HK-2 (cell line): Measurements from ENCODE around the gene PPP1R14B.

Experiments
- DNase-seq: peaks from one replicate; pipeline ENCODE4 v3.0.0-alpha.2; 2018; ENCODE audit not compliant: unreplicated experiment

Gene PPP1R14B

GRCh38 chr11:64230985-64231365 is 15.8 kb downstream of the PPP1R14B start:
- DNase-seq, result no peak

- DNase-seq, result peak; percentile 85
Measured at GRCh38 chr11:64230171-64230984, 16.4 kb downstream of the PPP1R14B start, which contains the start of gene DNAJC4. Gene DNAJC4, plus strand, starts transcription at chr11:64230548. Its CDS starts 307 bp downstream, at chr11:64230855.

- no peak for DNase-seq
Measured at GRCh38 chr11:64229744-64230170, 17.0 kb downstream of the PPP1R14B start.

GRCh38 chr11:64229090-64229743 is 17.5 kb downstream of the PPP1R14B start:
- no peak for DNase-seq

GRCh38 chr11:64227405-64227956 is 19.3 kb downstream of the PPP1R14B start:
- DNase-seq, result no peak

- no peak for DNase-seq
Measured at GRCh38 chr11:64226507-64227051, 20.2 kb downstream of the PPP1R14B start.

GRCh38 chr11:64225608-64226506 is 20.9 kb downstream of the PPP1R14B start, which contains the start of the genes NUDT22 and TRPT1:
Gene NUDT22, plus strand, starts transcription at chr11:64226274. Its CDS starts 379 bp downstream, at chr11:64226653.
Gene TRPT1, minus strand, starts transcription at chr11:64226186. Its CDS starts 326 bp downstream, at chr11:64225860.
- peak; percentile 84 for DNase-seq

GRCh38 chr11:64224891-64225607 is 21.7 kb downstream of the PPP1R14B start:
- DNase-seq, result no peak

GRCh38 chr11:64224151-64224890 is 22.4 kb downstream of the PPP1R14B start:
- no peak for DNase-seq

GRCh38 chr11:64223001-64223651 is 23.6 kb downstream of the PPP1R14B start:
- DNase-seq, result no peak

- no peak for DNase-seq
Measured at GRCh38 chr11:64222651-64223000, 24.1 kb downstream of the PPP1R14B start.

GRCh38 chr11:64220798-64221197 is 25.9 kb downstream of the PPP1R14B start:
- DNase-seq, result no peak

- DNase-seq, result no peak
Measured at GRCh38 chr11:64220271-64220670, 26.5 kb downstream of the PPP1R14B start.

GRCh38 chr11:64219755-64220154 is 27.0 kb downstream of the PPP1R14B start:
- DNase-seq, result no peak

- DNase-seq, result no peak
Measured at GRCh38 chr11:64219354-64219684, 27.4 kb downstream of the PPP1R14B start.

- no peak for DNase-seq
Measured at GRCh38 chr11:64218628-64219353, 28.0 kb downstream of the PPP1R14B start.

GRCh38 chr11:64216879-64217278 is 29.9 kb downstream of the PPP1R14B start:
- DNase-seq, result no peak

GRCh38 chr11:64211181-64211872 is 35.4 kb downstream of the PPP1R14B start:
- DNase-seq, result no peak
